H1 (cell line): ENCODE data around the gene MRPL52. TPM values are rescaled to one million over a fixed set of nuclear protein-coding genes. Genes with fewer than 3 reads are reported as not detected.
A peak's percentile ranks its signal among the peaks of the same experiment; 100 is the strongest.

Experiments
- CTCF ChIA-PET: fragments of 300-600 bp; sonication (Branson Sonifier 250); formaldehyde crosslinking; loops from one replicate; lab custom pipeline; 2021; ENCODE audit not compliant: partially characterized antibody; lab: Charles Lee
- POLR2A ChIA-PET: fragments of 300-600 bp; sonication (Branson Sonifier 250); formaldehyde crosslinking; loops from one replicate; lab custom pipeline; 2021; ENCODE audit warnings: inconsistent platforms; ENCODE audit not compliant: partially characterized antibody; lab: Charles Lee
- DNase-seq, 2 experiments: peaks; one replicate each; pipeline versions ENCODE4 v3.0.0 to v3.0.0-alpha.2; 2010 to 2022; ENCODE audit warnings: low spot score in 2 of 2, low read depth in 1 of 2, mixed read lengths in 1 of 2
- FAIRE-seq: peaks from 2 replicates; lab custom pipeline; 2011; peaks lifted over from hg19 to GRCh38; lab: Jason Lieb, UNC
- H2AFZ ChIP-seq: 2 replicates; pipeline ENCODE4 v1.8.1; 2012; ENCODE audit warnings: low read length, inconsistent platforms
- H2AK5ac ChIP-seq: 2 replicates; pipeline ENCODE4 v1.6.1; 2013; ENCODE audit warnings: low read depth, low read length
- H2BK120ac ChIP-seq: replicated peaks from 2 replicates; pipeline ENCODE3; 2013; ENCODE audit warnings: low read depth, low read length, inconsistent platforms
- H2BK12ac ChIP-seq: 2 replicates; pipeline ENCODE4 v1.6.1; 2013; ENCODE audit warnings: low read depth, low read length
- H2BK15ac ChIP-seq: 2 replicates; pipeline ENCODE4 v1.6.1; 2013; ENCODE audit warnings: low read length
- H2BK20ac ChIP-seq: 2 replicates; pipeline ENCODE4 v1.6.1; 2013; ENCODE audit warnings: low read length
- H2BK5ac ChIP-seq: 2 replicates; pipeline ENCODE4 v1.6.1; 2013; ENCODE audit warnings: low read depth, low read length
- H3K14ac ChIP-seq: 2 replicates; pipeline ENCODE4 v1.6.1; 2013; ENCODE audit warnings: inconsistent platforms; ENCODE audit not compliant: insufficient read length
- H3K18ac ChIP-seq: 2 replicates; pipeline ENCODE4 v1.6.1; 2013; ENCODE audit warnings: low read length; ENCODE audit errors: extremely low read depth
- H3K23ac ChIP-seq: 2 replicates; pipeline ENCODE4 v1.6.1; 2013; ENCODE audit warnings: inconsistent platforms; ENCODE audit not compliant: insufficient read length
- H3K23me2 ChIP-seq: 2 replicates; pipeline ENCODE4 v1.6.1; 2013; ENCODE audit warnings: low read depth, low read length
- H3K27ac ChIP-seq: 2 replicates; pipeline ENCODE4 v1.6.1; 2011; ENCODE audit warnings: low read depth, low read length, inconsistent platforms
- H3K27me3 ChIP-seq, 4 experiments: replicated peaks in 1 of 4; 1 replicate in 1 of 4; 2 replicates in 3 of 4; pipeline versions ENCODE4 v1.6.1 to v1.8.1; 2011 to 2013; ENCODE audit warnings: low read length in 3 of 4, mild to moderate bottlenecking in 3 of 4, inconsistent platforms in 2 of 4, mixed read lengths in 2 of 4, moderate library complexity in 1 of 4; ENCODE audit not compliant: control insufficient read depth in 3 of 4, insufficient read depth in 3 of 4; ENCODE audit errors: extremely low read depth in 1 of 4
- H3K36me3 ChIP-seq, 4 experiments: 2 replicates each; pipeline versions ENCODE4 v1.6.1 to v1.8.1; 2011 to 2013; ENCODE audit warnings: mild to moderate bottlenecking in 4 of 4, low read length in 3 of 4, moderate library complexity in 2 of 4, control low read depth in 1 of 4, inconsistent platforms in 1 of 4; ENCODE audit not compliant: insufficient read depth in 4 of 4, control insufficient read depth in 2 of 4
- H3K4ac ChIP-seq: replicated peaks from 2 replicates; pipeline ENCODE3; 2013; ENCODE audit warnings: low read length, low read depth, mixed read lengths, inconsistent platforms; ENCODE audit not compliant: insufficient read length
- H3K4me1 ChIP-seq, 4 experiments: replicated peaks in 1 of 4; 1 replicate in 1 of 4; 2 replicates in 3 of 4; pipeline versions ENCODE4 v1.6.1 to v1.8.1; 2011 to 2013; ENCODE audit warnings: low read length in 3 of 4, inconsistent platforms in 2 of 4, mixed read lengths in 1 of 4; ENCODE audit not compliant: insufficient read depth in 4 of 4, control insufficient read depth in 3 of 4
- H3K4me2 ChIP-seq, 2 experiments: 2 replicates each; pipeline versions ENCODE4 v1.6.1 to v1.8.1; 2011 to 2013; ENCODE audit warnings: low read depth in 2 of 2, low read length in 2 of 2, control low read depth in 1 of 2, inconsistent platforms in 1 of 2, mild to moderate bottlenecking in 1 of 2; ENCODE audit not compliant: insufficient read depth in 1 of 2
- H3K4me3 ChIP-seq, 4 experiments: fragments of 200-600, 300-600 bp in 1 of 4; sonication (generic), shearing (Covaris generic), sonication (Bioruptor Twin) in 1 of 4; 2 replicates each; pipeline versions ENCODE4 v1.5.1 to v1.8.1; 2011 to 2016; ENCODE audit warnings: low read length in 4 of 4, low read depth in 3 of 4, control low read depth in 2 of 4, inconsistent platforms in 2 of 4, mild to moderate bottlenecking in 2 of 4, mixed read lengths in 1 of 4, moderate library complexity in 1 of 4; ENCODE audit not compliant: insufficient read depth in 2 of 4; ENCODE audit errors: extremely low read depth in 1 of 4
- H3K56ac ChIP-seq: replicated peaks from 2 replicates; pipeline ENCODE3; 2013; ENCODE audit warnings: low read depth, mild to moderate bottlenecking, mixed read lengths, low read length, inconsistent platforms; ENCODE audit not compliant: insufficient read length
- H3K79me1 ChIP-seq: 2 replicates; pipeline ENCODE4 v1.6.1; 2013; ENCODE audit warnings: low read depth, low read length, control low read depth
- H3K79me2 ChIP-seq, 2 experiments: 2 replicates each; pipeline versions ENCODE4 v1.6.1 to v1.8.1; 2012 to 2013; ENCODE audit warnings: low read length in 2 of 2, mild to moderate bottlenecking in 2 of 2, inconsistent platforms in 1 of 2; ENCODE audit not compliant: insufficient read depth in 2 of 2, control insufficient read depth in 1 of 2
- H3K9ac ChIP-seq, 4 experiments: replicated peaks in 1 of 4; 1 replicate in 1 of 4; 2 replicates in 3 of 4; pipeline versions ENCODE4 v1.6.1 to v1.8.1; 2011 to 2013; ENCODE audit warnings: low read depth in 3 of 4, low read length in 3 of 4, control low read depth in 2 of 4, mild to moderate bottlenecking in 2 of 4, moderate library complexity in 2 of 4, inconsistent platforms in 1 of 4; ENCODE audit errors: extremely low read depth in 1 of 4
- H3K9me3 ChIP-seq, 2 experiments: 2 replicates each; pipeline versions ENCODE4 v1.6.1 to v1.8.1; 2012 to 2013; ENCODE audit warnings: mild to moderate bottlenecking in 2 of 2, moderate library complexity in 2 of 2, control low read depth in 1 of 2, inconsistent platforms in 1 of 2, low read depth in 1 of 2, low read length in 1 of 2, mixed read lengths in 1 of 2; ENCODE audit not compliant: insufficient read depth in 2 of 2
- H4K20me1 ChIP-seq, 2 experiments: replicated peaks in 1 of 2; 2 replicates each; pipeline versions ENCODE3 to v1.8.1; 2011 to 2013; ENCODE audit warnings: inconsistent platforms in 2 of 2, low read length in 2 of 2, mild to moderate bottlenecking in 1 of 2; ENCODE audit not compliant: insufficient read depth in 2 of 2, control insufficient read depth in 1 of 2
- H4K5ac ChIP-seq: 2 replicates; pipeline ENCODE4 v1.6.1; 2013; ENCODE audit warnings: low read length, low read depth, mixed read lengths, inconsistent platforms; ENCODE audit not compliant: insufficient read length
- H4K8ac ChIP-seq: 2 replicates; pipeline ENCODE4 v1.8.0; 2013; ENCODE audit warnings: mild to moderate bottlenecking, moderate library complexity, low read length, inconsistent platforms; ENCODE audit not compliant: insufficient read depth; ENCODE audit errors: extremely low read depth
- H4K91ac ChIP-seq: replicated peaks from 2 replicates; pipeline ENCODE3; 2013; ENCODE audit warnings: low read length, mixed read lengths, inconsistent platforms; ENCODE audit not compliant: insufficient read length
- CHD2 ChIP-seq: IDR thresholded peaks from 2 replicates; pipeline ENCODE4 v1.6.1; 2012; ENCODE audit warnings: low read length, improper control_type of control experiment
- GTF2F1 ChIP-seq: IDR thresholded peaks from 2 replicates; pipeline ENCODE4 v1.6.1; 2012; ENCODE audit warnings: low read depth, low read length, improper control_type of control experiment, borderline replicate concordance
- KDM1A ChIP-seq: fragments of 200-600, 300-600 bp; sonication (generic); IDR thresholded peaks from 2 replicates; pipeline ENCODE4 v1.7.1; 2016; ENCODE audit warnings: mild to moderate bottlenecking, low read length, borderline replicate concordance
- KDM4A ChIP-seq: IDR thresholded peaks from one replicate; pipeline ENCODE4 v1.7.1; 2012; ENCODE audit warnings: low read depth, mild to moderate bottlenecking, moderate library complexity, low read length, inconsistent platforms; ENCODE audit not compliant: severe bottlenecking
- RBBP5 ChIP-seq: IDR thresholded peaks from 2 replicates; pipeline ENCODE4 v1.7.1; 2012; ENCODE audit warnings: low read depth, mild to moderate bottlenecking, inconsistent platforms, low read length, moderate library complexity, borderline replicate concordance
- TAF1 ChIP-seq: IDR thresholded peaks from 2 replicates; pipeline ENCODE4 v1.6.1; 2011; ENCODE audit warnings: mild to moderate bottlenecking, low read depth, low read length
- whole genome bisulfite sequencing, 2 experiments: shearing (Covaris generic) in 1 of 2; methylation state at CpG; one replicate each; pipeline versions ENCODE4 v1.1.6 to v1.1.7; 2013 to 2015; ENCODE audit warnings: low lambda C conversion rate in 2 of 2, mixed read lengths in 2 of 2, inconsistent platforms in 1 of 2, low coverage in 1 of 2, missing lambda C conversion rate in 1 of 2; ENCODE audit not compliant: insufficient replicate concordance in 2 of 2, insufficient coverage in 1 of 2, insufficient read length in 1 of 2; ENCODE audit errors: extremely low coverage in 1 of 2, missing lambda C conversion rate in 1 of 2; 5-methylcytosine and 5-hydroxymethylcytosine counted together
- polyA plus RNA-seq, 7 experiments: library from polyadenylated mRNA; depleted of rRNA in 3 of 7; stranded (reverse) in 5 of 7; unstranded in 2 of 7; fragments of >200 nt in 5 of 7; fragments of 200-250 nt in 2 of 7; gene quantifications; 1 replicate in 5 of 7; 2 replicates in 1 of 7; 4 replicates in 1 of 7; pipeline versions ENCODE4 v1.2.1 to v1.2.3, GENCODE V29; 2011 to 2013; ENCODE audit warnings: missing spikeins in 2 of 7, mixed read lengths in 2 of 7
- total RNA-seq: library from RNA; stranded (reverse); fragmentation: NEBNext Ultra II Directional; extraction: Animal tissue kit (Norgen Biotek cat#: 25700); gene quantifications from 2 replicates; pipeline ENCODE4 v1.2.1, GENCODE V29; 2021
- TF ChIP-seq, protein P1 (sequence below): IDR thresholded peaks from 2 replicates; pipeline ENCODE4 v1.6.1; 2012; ENCODE audit warnings: inconsistent platforms

MRPL52 gene
- total and polyA plus RNA-seq, 2 of the 8 experiments (the other 6 are each of a cell fraction or from before 2014, with no cell fraction given) = 70.5 to 176 TPM

GRCh38 chr14:22871224-22872032, 41.7 kb downstream of the MRPL52 start, which contains the start of gene LRP10:
Gene LRP10, plus strand, starts transcription at chr14:22871740. Its CDS starts 564 bp downstream, at chr14:22872304.
- 0 out of 2 replicates have a peak within 1 kb of the TSS, but pooled peaks have one; percentile 78 for H2AFZ ChIP-seq
- TF ChIP-seq KDM1A (peak; percentile 51; the same call in 1 of the 2 replicates), GTF2F1 (0 out of 2 replicates have a peak, but pooled peaks have one; percentile 37), KDM4A (peak; percentile 66), TAF1 (peak; percentile 47; the same call in 1 of the 2 replicates), RBBP5 (peak; percentile 92), CHD2 (peak; percentile 14; the same call in 1 of the 2 replicates)
- TF ChIP-seq, protein P1, sequence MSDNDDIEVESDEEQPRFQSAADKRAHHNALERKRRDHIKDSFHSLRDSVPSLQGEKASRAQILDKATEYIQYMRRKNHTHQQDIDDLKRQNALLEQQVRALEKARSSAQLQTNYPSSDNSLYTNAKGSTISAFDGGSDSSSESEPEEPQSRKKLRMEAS = no peak

More at GRCh38 chr14:22871224-22872032, 41.7 kb downstream of the MRPL52 start, which contains the start of gene LRP10:
- Histone ChIP-seq H4K5ac (no peak within 1 kb of the TSS), H2AK5ac (no peak within 1 kb of the TSS), H3K79me1 (no peaks in the 10 kb centered on the region), H4K20me1 (no peaks in the 10 kb centered on the region), H3K4me3 (peak within 1 kb of the TSS; percentile 64 to 86 (median 80)), H3K56ac (peak within 1 kb of the TSS; percentile 30), H3K36me3 (no peaks in the 10 kb centered on the region), H2BK12ac (peak within 1 kb of the TSS; percentile 93; the same call in 1 of the 2 replicates), H3K9ac (peak within 1 kb of the TSS; percentile 14 to 61 (median 44); a peak in 5 of 7 replicates), H4K91ac (no peak within 1 kb of the TSS), H3K14ac (no peak within 1 kb of the TSS), H3K23me2 (peaks cover 5% of the 10 kb centered on the region), H3K4me2 (peak within 1 kb of the TSS; percentile 85 to 87), H2BK120ac (peak within 1 kb of the TSS; percentile 75), H4K8ac (peak within 1 kb of the TSS; percentile 91), H2BK5ac (peak within 1 kb of the TSS; percentile 91), H2BK20ac (0 out of 2 replicates have a peak within 1 kb of the TSS, but pooled peaks have one; percentile 87), H3K18ac (peak within 1 kb of the TSS; percentile 89), H3K79me2 (no peaks in the 10 kb centered on the region), H3K23ac (no peak within 1 kb of the TSS), H3K4me1 (peaks cover 0 to 9% (median 3%) of the 10 kb centered on the region in 4 experiments; a peak in 4 of 7 replicates), H3K27me3 (no peaks in the 10 kb centered on the region), H3K27ac (peak within 1 kb of the TSS; percentile 57; the same call in 1 of the 2 replicates), H2BK15ac (peak within 1 kb of the TSS; percentile 93; the same call in 1 of the 2 replicates), H3K9me3 (no peaks in the 10 kb centered on the region), H3K4ac (peak within 1 kb of the TSS; percentile 87)
- WGBS, 2 experiments = 2% methylated on average over 36 of the region's 50 CpGs; no CpG with 5 or more reads in 1 of the 2 experiments
- FAIRE-seq (no peak), DNase-seq (peak in 1 of 2 experiments; percentile 94)
- POLR2A ChIA-PET = interaction anchor here (0.7 to 6.6 kb wide), 12 partner anchors 12 to 136 kb away, joined by 3 to 54 read pairs (median 4); partner anchors contain the start of genes AJUBA, OXA1L, RBM23 and REM2
- CTCF ChIA-PET = interaction anchor here (0.8 to 56.0 kb wide), 12 partner anchors 9 to 315 kb away, joined by 3 to 1562 read pairs (median 6); partner anchors contain the start of genes ABHD4, MMP14, MRPL52 and PRMT5
